ENCODE results near the gene ZNRF1. TPM values are rescaled to one million over a fixed set of nuclear protein-coding genes. Genes with fewer than 3 reads are reported as not detected.

ZNRF1 gene
- total RNA-seq, 1 experiment from 2014 or later: 48.2 TPM

DNA sequence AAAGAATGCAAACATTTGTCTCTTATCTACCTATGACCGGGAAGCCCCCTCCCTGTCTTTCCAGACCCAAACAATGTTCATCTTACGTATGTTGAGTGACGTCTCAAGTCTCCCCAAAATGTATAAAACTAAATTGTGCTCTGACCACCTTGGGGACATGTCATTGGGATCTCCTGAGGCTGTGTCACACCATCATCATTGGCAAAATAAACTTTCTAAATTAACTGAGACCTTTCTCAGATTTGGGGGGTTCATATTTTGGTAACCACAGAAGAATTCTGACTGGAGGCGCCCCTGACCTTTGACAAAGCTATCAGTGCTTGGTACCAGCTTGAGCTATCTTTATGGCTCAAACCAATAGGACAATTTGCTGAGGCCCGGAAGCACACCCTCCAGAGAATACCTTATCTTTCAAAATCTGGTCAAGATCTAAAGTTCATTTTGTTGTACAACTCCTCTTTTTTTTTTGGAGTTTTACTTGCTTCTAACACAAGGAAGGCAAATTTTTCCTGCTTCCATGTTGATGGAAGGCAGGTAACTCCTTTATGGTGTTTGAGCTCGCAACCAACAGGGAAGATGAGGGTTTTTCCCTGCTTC lies 120.2 kb downstream of the ZNRF1 start:
- H3K9me2 ChIP-seq (ENCODE audit: insufficient read depth): no peaks in the 10 kb centered on the region
- no peak for TF ChIP-seq EZH2 (IDR thresholded peaks at IDR 0.05)
- no peak for TF ChIP-seq SRF (IDR thresholded peaks at IDR 0.05; ENCODE audit: low read depth)
- TF ChIP-seq, protein P1, sequence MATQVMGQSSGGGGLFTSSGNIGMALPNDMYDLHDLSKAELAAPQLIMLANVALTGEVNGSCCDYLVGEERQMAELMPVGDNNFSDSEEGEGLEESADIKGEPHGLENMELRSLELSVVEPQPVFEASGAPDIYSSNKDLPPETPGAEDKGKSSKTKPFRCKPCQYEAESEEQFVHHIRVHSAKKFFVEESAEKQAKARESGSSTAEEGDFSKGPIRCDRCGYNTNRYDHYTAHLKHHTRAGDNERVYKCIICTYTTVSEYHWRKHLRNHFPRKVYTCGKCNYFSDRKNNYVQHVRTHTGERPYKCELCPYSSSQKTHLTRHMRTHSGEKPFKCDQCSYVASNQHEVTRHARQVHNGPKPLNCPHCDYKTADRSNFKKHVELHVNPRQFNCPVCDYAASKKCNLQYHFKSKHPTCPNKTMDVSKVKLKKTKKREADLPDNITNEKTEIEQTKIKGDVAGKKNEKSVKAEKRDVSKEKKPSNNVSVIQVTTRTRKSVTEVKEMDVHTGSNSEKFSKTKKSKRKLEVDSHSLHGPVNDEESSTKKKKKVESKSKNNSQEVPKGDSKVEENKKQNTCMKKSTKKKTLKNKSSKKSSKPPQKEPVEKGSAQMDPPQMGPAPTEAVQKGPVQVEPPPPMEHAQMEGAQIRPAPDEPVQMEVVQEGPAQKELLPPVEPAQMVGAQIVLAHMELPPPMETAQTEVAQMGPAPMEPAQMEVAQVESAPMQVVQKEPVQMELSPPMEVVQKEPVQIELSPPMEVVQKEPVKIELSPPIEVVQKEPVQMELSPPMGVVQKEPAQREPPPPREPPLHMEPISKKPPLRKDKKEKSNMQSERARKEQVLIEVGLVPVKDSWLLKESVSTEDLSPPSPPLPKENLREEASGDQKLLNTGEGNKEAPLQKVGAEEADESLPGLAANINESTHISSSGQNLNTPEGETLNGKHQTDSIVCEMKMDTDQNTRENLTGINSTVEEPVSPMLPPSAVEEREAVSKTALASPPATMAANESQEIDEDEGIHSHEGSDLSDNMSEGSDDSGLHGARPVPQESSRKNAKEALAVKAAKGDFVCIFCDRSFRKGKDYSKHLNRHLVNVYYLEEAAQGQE (IDR thresholded peaks at IDR 0.05; ENCODE audit: low read depth): no peak
- TF ChIP-seq SIN3A (IDR thresholded peaks at IDR 0.05; ENCODE audit: low read depth): no peak
- TF ChIP-seq RAD21 (IDR thresholded peaks at IDR 0.05; ENCODE audit: low read depth): no peak
- no peak for TF ChIP-seq SP1 (IDR thresholded peaks at IDR 0.05; ENCODE audit: low read depth)
- no peak for TF ChIP-seq TCF7L2 (IDR thresholded peaks at IDR 0.05; ENCODE audit: borderline replicate concordance, extremely low read depth, insufficient read depth, insufficient read length)
- TF ChIP-seq EZH2phosphoT487 (IDR thresholded peaks at IDR 0.05; ENCODE audit: borderline replicate concordance): no peak
- TF ChIP-seq, protein P2, sequence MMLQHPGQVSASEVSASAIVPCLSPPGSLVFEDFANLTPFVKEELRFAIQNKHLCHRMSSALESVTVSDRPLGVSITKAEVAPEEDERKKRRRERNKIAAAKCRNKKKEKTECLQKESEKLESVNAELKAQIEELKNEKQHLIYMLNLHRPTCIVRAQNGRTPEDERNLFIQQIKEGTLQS (IDR thresholded peaks at IDR 0.05): no peak
- no peak for TF ChIP-seq POLR2A (IDR thresholded peaks at IDR 0.05; ENCODE audit: borderline replicate concordance, extremely low read depth, insufficient read depth, insufficient read length)
- TF ChIP-seq, protein P3, sequence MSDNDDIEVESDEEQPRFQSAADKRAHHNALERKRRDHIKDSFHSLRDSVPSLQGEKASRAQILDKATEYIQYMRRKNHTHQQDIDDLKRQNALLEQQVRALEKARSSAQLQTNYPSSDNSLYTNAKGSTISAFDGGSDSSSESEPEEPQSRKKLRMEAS (IDR thresholded peaks at IDR 0.05): no peak
- TF ChIP-seq FOSL1 (IDR thresholded peaks at IDR 0.05; ENCODE audit: low read depth): no peak
- no peak for TF ChIP-seq ELF1 (IDR thresholded peaks at IDR 0.05; ENCODE audit: borderline replicate concordance, low read depth)
- TF ChIP-seq ZFX (IDR thresholded peaks at IDR 0.05): no peak
- TF ChIP-seq CEBPB (IDR thresholded peaks at IDR 0.05; ENCODE audit: low read depth): no peak
- TF ChIP-seq CBX3 (IDR thresholded peaks at IDR 0.05; ENCODE audit: low read depth): no peak
- no peak for TF ChIP-seq YY1 (IDR thresholded peaks at IDR 0.05; ENCODE audit: extremely low read depth, insufficient replicate concordance, low read depth, low read length)
- no peak for TF ChIP-seq ZNF274 (IDR thresholded peaks at IDR 0.05; ENCODE audit: low read depth, low read length)
- TF ChIP-seq, protein P4, sequence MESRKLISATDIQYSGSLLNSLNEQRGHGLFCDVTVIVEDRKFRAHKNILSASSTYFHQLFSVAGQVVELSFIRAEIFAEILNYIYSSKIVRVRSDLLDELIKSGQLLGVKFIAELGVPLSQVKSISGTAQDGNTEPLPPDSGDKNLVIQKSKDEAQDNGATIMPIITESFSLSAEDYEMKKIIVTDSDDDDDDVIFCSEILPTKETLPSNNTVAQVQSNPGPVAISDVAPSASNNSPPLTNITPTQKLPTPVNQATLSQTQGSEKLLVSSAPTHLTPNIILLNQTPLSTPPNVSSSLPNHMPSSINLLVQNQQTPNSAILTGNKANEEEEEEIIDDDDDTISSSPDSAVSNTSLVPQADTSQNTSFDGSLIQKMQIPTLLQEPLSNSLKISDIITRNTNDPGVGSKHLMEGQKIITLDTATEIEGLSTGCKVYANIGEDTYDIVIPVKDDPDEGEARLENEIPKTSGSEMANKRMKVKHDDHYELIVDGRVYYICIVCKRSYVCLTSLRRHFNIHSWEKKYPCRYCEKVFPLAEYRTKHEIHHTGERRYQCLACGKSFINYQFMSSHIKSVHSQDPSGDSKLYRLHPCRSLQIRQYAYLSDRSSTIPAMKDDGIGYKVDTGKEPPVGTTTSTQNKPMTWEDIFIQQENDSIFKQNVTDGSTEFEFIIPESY (IDR thresholded peaks at IDR 0.05; ENCODE audit: extremely low read depth, insufficient replicate concordance, low read length): no peak
- no peak for TF ChIP-seq JUND (IDR thresholded peaks at IDR 0.05)
- ChIA-PET CTCF (interaction anchor here (1.5 to 1.8 kb wide), 2 partner anchors 8 to 121 kb away, joined by 3 to 5 read pairs; partner anchors contain the start of gene ZNRF1), POLR2A (no interaction called here), RAD21 (ENCODE audit: low non-redundant PET in 1 of 2, low total read pairs in 2 of 2, uncharacterized antibody in 2 of 2, unreplicated experiment in 2 of 2) (no interaction called here)
- no peaks in the 10 kb centered on the region for H3K79me2 ChIP-seq (ENCODE audit: insufficient read depth, low read length)
- no peaks in the 10 kb centered on the region for H3K27me3 ChIP-seq (ENCODE audit: insufficient read depth, low read length)
- no peaks in the 10 kb centered on the region for H3K36me3 ChIP-seq (ENCODE audit: control insufficient read depth in 1 of 2, insufficient read depth in 2 of 2, low read length in 2 of 2)
- peaks cover 9 to 14% of the 10 kb centered on the region in 2 experiments; a peak in 3 of 4 replicates for H3K4me1 ChIP-seq (ENCODE audit: control insufficient read depth in 1 of 2, insufficient read depth in 2 of 2, low read length in 2 of 2)
- H4K20me1 ChIP-seq (ENCODE audit: insufficient read depth): no peaks in the 10 kb centered on the region
- H3K27ac ChIP-seq (ENCODE audit: low read depth, low read length): no peak overlapping the region
- H3K4me3 ChIP-seq (replicated peaks in 1 of 2; ENCODE audit: low read depth in 1 of 2, low read length in 2 of 2): no peak overlapping the region
- H3K4me2 ChIP-seq (ENCODE audit: low read length): no peak overlapping the region
- BruUV-seq (replicated peaks): no TSS peak
- ATAC-seq: no peak
- H3K9ac ChIP-seq (ENCODE audit: low read length): no peak overlapping the region
- H3K9me3 ChIP-seq (ENCODE audit: control insufficient read depth in 1 of 2, insufficient read depth in 1 of 2, low read depth in 1 of 2, low read length in 2 of 2): peaks cover 0 to 10% of the 10 kb centered on the region in 2 experiments; a peak in 2 of 4 replicates
- intact Hi-C loops (cut with micrococcal nuclease): loop anchor here (10.0 kb wide), 1 partner anchor 304 kb away; no protein-coding TSS in a partner anchor
- no peak for DNase-seq (ENCODE audit: low read depth, low spot score)
- no peak overlapping the region for H2AFZ ChIP-seq (ENCODE audit: low read depth, low read length, poor library complexity, severe bottlenecking)
